NT2/D1 (cell line): ENCODE data around the gene ZNF143.

Experiments used
- SUZ12 ChIP-seq: IDR thresholded peaks from 2 replicates; pipeline ENCODE4 v1.6.1; 2011; ENCODE audit not compliant: insufficient read length, insufficient read depth; ENCODE audit errors: extremely low read depth
- YY1 ChIP-seq: IDR thresholded peaks from 2 replicates; pipeline ENCODE4 v1.6.1; 2011; ENCODE audit not compliant: insufficient read length, insufficient read depth
- ZNF274 ChIP-seq: IDR thresholded peaks from 2 replicates; pipeline ENCODE4 v1.6.1; 2011; ENCODE audit warnings: mild to moderate bottlenecking, low read depth, low read length

GRCh38 chr11:9535189-9535781 lies 74.5 kb downstream of the ZNF143 start:
- TF ChIP-seq YY1: no peak
- no peak for TF ChIP-seq SUZ12
- TF ChIP-seq ZNF274: no peak
